GM12875 (cell line): ENCODE data around the gene PTPRD.

Experiments used
- H3K4me3 ChIP-seq: one replicate; pipeline ENCODE4 v1.5.1; 2011; ENCODE audit warnings: low read depth, low read length, control low read depth
- TF ChIP-seq, protein P1 (sequence below): IDR thresholded peaks from 2 replicates; pipeline ENCODE4 v1.5.1; 2011; ENCODE audit warnings: low read depth, mild to moderate bottlenecking, control low read depth, inconsistent platforms, low read length, moderate library complexity, borderline replicate concordance; ENCODE audit not compliant: insufficient read depth

The PTPRD gene

DNA sequence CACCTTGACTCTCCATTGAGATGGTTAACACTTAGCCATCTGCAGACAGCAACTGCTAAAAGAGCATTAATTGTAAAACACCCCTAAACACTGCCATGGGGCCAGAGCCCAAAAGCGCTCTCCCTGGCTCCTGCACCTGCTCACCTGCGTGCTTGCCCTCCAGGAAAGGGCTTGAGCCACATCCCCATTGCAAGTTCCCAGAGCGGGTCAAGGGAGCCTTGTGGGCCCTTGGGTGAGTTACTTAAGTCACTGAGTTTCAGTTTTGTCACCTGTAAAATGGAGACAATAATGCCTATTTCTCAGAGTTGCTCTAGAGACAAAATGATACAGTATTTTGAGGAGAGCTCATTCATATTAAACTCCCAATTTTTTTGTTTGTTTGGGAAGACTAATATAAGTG lies 967.8 kb downstream of the PTPRD start:
- no peak overlapping the region for H3K4me3 ChIP-seq
- TF ChIP-seq, protein P1, sequence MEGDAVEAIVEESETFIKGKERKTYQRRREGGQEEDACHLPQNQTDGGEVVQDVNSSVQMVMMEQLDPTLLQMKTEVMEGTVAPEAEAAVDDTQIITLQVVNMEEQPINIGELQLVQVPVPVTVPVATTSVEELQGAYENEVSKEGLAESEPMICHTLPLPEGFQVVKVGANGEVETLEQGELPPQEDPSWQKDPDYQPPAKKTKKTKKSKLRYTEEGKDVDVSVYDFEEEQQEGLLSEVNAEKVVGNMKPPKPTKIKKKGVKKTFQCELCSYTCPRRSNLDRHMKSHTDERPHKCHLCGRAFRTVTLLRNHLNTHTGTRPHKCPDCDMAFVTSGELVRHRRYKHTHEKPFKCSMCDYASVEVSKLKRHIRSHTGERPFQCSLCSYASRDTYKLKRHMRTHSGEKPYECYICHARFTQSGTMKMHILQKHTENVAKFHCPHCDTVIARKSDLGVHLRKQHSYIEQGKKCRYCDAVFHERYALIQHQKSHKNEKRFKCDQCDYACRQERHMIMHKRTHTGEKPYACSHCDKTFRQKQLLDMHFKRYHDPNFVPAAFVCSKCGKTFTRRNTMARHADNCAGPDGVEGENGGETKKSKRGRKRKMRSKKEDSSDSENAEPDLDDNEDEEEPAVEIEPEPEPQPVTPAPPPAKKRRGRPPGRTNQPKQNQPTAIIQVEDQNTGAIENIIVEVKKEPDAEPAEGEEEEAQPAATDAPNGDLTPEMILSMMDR, result no peak

DNA sequence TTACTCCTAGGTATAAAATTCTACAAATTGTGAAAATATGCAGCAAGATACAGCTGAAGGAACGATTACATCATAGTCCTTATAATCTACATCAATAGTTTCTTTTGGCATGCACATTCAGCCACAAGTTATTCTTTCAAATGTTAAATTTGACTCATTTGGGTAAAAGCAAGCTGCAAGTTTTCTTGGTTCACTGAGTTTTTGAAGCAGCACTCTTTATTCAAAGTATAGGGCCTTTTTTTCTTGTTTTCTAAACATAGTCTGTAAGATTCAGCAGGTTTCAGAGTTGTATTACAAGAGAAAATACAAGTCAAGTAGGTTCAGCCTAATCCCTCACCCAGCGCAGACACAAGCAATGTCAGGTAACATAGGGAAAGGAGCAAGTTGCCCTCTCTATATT lies 981.5 kb downstream of the PTPRD start:
- TF ChIP-seq, protein P1, result no peak
- no peak overlapping the region for H3K4me3 ChIP-seq

DNA sequence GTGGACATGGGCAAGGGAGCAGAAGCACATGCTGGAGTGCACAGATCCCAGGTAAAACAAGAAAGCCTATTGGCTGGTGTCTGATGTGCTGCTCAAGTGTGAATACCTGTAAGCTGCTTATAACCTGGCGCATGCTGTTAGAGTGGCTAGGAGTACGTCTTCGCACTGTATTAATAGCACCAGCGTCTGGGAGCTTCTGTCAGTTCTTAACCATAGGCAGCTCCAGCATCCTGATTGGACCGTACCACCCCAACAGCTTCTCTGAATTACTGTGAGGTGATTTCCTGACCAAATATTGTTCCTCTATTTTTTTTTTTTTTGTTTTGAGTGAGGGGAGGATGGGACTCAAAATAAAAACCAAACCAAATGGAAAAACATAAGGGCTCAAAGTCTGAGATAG lies 987.6 kb downstream of the PTPRD start:
- H3K4me3 ChIP-seq, result no peak overlapping the region
- TF ChIP-seq, protein P1, result no peak

DNA sequence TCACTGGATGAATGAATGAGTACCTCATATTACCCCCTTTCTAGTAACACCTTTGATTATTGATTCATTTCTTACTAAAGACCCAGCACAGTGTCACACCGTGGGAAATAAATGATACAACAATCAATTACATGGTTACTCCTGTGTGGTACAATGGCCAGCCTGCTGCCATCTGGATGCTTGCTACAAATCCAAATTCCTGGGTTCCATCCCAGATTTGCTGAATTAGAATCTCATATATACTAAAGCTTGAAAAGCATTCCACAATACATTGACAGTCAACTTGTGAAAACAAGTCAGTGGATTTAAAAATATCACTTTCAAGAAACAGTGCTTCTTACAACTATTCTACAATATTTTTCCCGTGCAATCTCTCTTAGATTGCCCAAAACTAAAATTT lies 989.3 kb downstream of the PTPRD start:
- no peak overlapping the region for H3K4me3 ChIP-seq
- TF ChIP-seq, protein P1, result no peak

DNA sequence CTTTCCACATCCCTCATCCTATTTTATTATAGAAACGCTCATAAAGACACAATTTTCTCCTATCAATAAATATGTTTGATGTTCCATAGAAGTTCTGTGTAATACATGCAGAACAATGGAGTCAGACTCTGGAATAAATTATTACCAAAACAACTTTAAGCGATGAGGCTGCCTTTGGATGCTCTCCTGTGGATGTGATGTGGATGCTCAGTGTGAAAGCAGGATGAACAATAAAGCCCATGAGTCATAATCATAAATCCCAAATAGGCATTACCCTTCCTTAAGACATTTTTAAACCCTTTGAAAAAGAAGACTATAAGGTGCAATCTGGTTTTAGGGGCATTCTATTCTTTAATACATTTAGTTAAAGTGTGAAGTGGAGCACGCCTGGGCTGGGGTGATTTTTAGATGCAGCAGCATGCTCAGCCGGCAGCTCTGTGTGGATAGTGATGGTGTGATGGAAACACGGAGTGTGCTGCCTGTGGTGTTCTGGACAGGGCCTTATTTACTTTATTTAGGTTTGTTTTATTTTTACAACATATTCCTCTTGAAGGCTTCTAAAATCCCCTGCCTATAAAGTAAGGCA lies 991.4 kb downstream of the PTPRD start:
- H3K4me3 ChIP-seq, result no peak overlapping the region
- TF ChIP-seq, protein P1, result no peak

DNA sequence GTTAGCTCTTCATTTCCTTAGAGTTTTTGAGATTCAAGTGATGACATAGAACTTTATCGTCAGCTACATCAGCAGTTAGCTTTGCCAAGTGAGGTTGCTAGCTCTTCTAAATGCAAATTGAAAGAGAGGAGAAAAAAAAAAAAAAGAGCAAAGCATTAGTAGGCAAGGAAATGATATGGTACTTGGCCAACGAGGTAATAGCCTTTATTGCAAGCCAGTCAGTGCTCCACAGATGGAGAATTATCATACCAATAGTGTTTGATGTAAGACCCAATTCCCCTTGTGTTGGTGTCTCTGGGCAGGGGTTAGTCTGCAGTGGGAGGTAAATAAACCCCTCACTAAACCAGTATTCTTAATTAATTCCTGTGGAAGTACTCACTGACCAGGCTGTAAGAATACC lies 992.1 kb downstream of the PTPRD start:
- TF ChIP-seq, protein P1, result no peak
- H3K4me3 ChIP-seq, result no peak overlapping the region

DNA sequence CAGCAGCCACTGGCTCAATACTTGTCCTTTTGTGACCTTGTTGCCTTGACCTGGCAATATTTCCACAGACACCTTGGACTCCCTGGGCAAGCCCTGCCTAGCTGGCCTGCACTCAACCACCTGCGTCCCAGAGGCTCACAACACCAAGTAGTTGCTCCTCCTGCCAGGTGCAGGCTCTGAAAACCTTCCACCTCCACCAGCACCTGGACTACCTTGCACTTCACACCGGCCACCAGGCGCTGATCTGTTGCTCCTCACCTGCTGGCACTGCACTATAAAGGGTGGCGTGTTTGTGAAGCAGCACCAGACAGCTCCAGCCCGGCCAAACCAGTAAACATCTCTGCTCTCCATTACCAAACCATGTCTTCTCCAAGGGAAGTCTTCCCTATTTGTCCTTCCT lies 997.7 kb downstream of the PTPRD start:
- TF ChIP-seq, protein P1, result no peak
- H3K4me3 ChIP-seq, result no peak overlapping the region
